Measurements from ENCODE around the gene C10orf120. TPM values are rescaled to one million over a fixed set of nuclear protein-coding genes. Genes with fewer than 3 reads are reported as not detected.

C10orf120 gene
- total RNA-seq (2014; rRNA removed; shearing (Covaris generic)), result not detected in 2 replicates

DNA sequence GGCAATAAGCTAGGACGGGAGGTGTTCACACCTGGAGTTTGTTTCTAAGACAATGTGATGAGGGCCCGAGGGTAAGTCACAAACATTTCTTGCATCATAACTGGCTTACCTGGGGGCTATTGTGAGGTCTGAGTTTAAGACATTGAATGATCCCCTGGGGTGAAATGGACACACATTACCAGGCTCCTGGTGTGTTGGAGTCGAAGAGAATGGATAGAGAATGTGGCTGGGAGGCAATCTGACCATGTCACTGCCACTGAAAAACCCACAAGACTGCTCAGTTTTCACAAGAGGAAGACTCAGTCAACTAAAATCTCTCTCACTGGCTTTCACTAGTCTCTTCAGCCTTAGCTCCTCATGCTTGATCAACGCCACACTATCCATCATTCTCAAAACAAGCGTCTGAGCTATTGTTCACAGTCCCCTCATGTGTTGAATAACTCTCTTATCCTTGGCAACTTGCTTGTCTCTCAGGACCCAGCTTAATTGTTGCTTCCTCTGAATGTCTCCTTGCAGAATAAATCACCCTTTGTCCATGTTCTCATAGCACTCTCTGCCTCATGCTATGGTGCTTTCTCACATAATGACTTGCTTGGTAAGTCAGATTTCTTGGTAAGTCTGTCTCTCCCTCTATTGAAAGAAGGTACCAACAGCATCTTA is at the start of gene C10orf120:
C10orf120 (minus strand) TSS at position 51 of the 660 bp plus-strand sequence. CDS start 56 bp downstream, outside the sequence.
- no peak for DNase-seq (ENCODE audit: low read depth)

DNA sequence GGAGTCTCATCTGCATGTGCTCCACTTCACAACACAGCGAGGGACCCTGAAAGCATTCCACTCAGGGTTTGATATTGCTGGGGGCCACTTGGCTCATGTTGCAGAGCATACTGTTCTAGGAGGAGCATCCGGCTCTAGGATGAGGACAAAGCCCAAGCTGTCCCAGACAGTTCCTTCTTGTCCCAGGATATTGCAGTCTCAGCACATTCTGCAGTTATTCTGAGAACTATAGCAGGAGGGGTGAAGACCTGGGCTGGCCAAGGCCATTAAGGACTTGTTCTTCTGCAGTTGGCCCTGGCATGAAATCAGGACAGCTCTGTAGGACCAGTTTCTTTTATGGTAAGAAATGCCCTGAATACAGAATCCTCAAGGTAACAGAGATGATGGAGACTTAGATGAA is 48.9 kb upstream of the C10orf120 start:
- DNase-seq (ENCODE audit: low read depth), result no peak

GRCh38 chr10:122746408-122746807 is 46.8 kb upstream of the C10orf120 start:
- DNase-seq (ENCODE audit: low read depth), result no peak

- no peak for DNase-seq (ENCODE audit: low read depth)
These were observed 44.6 kb upstream of the C10orf120 start for GRCh38 chr10:122744257-122744656.

GRCh38 chr10:122740640-122741039 is 41.0 kb upstream of the C10orf120 start:
- DNase-seq (ENCODE audit: low read depth), result peak; percentile 24

DNA sequence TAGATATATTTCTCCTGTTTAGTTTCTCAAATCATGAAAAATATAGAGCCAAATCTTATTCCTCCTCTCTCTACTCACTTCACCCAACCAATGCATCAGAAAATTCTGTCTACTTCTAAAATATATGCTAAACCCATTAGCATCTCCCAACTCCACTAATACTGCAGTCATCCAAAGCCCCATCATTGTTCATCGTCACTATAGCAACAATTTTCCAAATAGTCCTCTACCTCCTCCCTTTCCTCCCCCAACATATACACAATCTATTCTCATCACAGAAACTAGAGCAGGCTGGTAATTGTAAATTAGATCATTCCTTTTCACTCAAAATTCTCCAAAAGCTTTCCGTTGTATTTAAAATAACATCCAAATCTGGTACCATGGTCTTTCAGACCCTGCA is 38.4 kb upstream of the C10orf120 start:
- DNase-seq (ENCODE audit: low read depth), result no peak

- DNase-seq (ENCODE audit: low read depth), result no peak
These were observed 34.5 kb upstream of the C10orf120 start for GRCh38 chr10:122733931-122734665.

DNA sequence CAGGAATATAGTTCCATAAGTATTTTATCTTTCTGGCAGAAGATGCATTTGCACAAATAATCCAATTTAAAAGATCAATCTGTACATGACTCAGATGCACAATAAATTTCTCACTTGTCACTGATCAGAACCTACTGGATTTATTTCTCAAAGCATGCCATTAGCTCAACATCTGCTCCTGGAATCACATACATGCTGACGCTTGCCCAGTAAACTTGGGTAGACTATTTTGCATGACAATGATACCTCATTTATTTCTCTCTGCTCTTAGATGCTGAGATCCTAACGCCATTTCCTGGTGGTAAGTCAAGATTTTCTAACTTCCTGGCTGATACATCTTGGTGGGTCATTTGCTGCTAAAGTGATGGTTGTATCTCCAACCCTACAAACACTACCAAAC is 33.8 kb upstream of the C10orf120 start:
- no peak for DNase-seq (ENCODE audit: low read depth)

DNA sequence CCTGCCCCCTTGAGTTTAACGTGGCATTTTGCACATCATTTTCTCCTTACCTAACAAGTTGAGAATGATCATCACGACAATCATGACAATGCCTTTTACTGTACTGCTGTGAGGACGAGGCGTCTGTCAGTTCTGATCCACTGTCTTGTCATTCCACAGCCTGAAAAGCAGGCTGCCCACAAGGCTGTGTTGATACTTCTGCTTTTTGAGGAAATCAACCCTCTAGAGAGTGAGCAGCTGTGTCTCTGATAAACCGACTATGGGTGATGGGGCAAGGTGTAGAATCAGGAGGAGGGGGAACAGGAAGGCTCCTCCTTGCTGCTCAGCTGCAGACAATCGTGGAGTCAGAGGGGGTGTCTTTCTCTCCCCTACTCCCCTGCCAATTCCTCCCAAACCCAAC is 30.6 kb upstream of the C10orf120 start:
- no peak for DNase-seq (ENCODE audit: low read depth)

GRCh38 chr10:122729126-122729525 is 29.5 kb upstream of the C10orf120 start:
- no peak for DNase-seq (ENCODE audit: low read depth)

- DNase-seq (ENCODE audit: low read depth), result no peak
These were observed 27.8 kb upstream of the C10orf120 start for GRCh38 chr10:122727426-122727825.

DNA sequence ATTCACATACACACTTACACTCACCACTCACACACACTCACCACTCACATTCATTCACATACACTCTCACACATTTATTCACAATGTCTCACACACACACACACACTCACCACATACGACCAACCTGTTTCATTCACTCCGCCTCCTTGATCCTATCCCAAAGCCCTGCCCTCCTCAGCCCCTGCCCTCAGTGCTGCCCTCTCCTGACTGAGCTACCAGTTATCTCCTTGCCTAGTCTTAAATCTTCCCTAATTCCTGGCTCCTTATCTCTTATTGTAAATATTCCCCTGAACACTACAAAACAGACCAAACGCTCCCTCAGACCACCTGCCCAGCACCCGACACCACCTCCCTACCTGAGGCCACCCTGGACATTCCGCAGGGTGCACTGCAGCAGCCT is 26.1 kb upstream of the C10orf120 start:
- no peak for DNase-seq (ENCODE audit: low read depth)

DNA sequence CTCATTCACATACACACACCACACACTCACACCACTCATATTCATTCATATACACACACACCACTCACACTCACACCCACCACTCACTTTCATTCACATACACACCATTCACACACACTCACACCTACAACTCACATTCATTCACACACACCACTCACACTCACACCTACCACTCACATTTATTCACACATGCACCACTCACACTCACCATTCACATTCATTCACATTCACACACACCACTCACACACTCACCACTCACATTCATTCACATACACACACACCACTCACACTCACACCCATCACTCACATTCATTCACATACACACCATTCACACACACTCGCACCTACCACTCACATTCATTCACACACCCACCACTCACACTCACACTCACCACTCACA is 25.4 kb upstream of the C10orf120 start:
- DNase-seq (ENCODE audit: low read depth), result no peak

- DNase-seq (ENCODE audit: low read depth), result no peak
These were observed 21.5 kb upstream of the C10orf120 start for GRCh38 chr10:122721111-122721510.

DNA sequence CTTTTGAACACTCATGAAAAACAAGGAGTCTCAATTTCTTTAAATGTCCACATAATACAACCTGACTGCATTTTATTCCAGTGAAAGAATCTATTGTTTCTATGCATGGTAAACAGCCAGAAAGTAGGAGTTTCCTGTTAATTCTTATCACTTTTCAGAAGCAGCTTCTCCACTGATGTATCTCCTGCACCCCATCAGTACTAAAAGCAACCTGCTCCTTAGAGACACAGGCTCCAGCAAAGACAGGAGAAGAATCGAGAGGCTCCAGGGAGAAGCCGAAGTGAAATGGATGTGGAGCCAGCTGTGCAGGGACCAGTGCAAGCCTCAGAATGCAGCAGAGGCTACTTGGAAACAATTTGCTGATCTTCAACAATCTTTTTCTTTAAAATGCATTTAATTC is 16.4 kb upstream of the C10orf120 start:
- no peak for DNase-seq (ENCODE audit: low read depth)

GRCh38 chr10:122715576-122715975 is 15.9 kb upstream of the C10orf120 start:
- DNase-seq (ENCODE audit: low read depth), result no peak

GRCh38 chr10:122713091-122713885 is 13.6 kb upstream of the C10orf120 start:
- no peak for DNase-seq (ENCODE audit: low read depth)

GRCh38 chr10:122710576-122710975 is 10.9 kb upstream of the C10orf120 start:
- no peak for DNase-seq (ENCODE audit: low read depth)

DNA sequence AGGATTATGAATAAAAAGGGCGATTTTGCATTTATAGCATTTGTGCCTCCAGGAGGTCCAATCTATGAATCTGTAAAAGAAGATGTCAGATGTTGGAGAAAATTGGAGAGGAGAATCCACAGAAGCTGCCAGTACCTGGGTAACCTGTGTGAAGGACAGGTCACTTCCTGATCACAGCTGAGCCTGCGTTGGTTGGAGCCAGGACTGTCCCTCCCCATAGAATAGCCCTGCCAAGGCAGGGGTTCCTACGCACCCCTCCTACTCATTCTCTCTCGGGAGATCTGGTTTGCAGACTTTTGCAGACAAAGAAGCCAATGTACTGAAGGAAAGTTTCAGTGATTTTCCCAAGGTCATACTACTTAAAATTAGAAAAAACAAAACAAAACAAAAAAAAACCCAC is 10.3 kb upstream of the C10orf120 start:
- no peak for DNase-seq (ENCODE audit: low read depth)

DNA sequence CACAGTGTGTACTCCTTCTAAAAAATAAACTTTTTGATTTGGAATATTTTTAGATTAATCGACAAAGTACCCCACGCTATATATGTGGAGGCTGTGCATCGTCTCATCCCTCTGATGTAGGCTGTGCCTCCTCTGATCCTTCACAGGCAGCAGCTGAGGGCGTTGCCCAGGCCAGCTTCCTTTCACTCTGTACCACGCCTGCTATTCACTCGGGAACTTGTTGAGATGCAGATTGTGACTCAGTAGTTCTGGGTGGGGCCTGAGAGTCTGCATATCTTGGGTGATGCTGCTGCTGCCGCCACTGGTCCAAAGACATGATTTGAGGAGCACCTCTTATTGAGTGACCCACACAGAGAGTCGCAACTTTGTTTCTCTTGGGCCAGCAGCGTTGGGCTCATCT is 7.9 kb upstream of the C10orf120 start:
- no peak for DNase-seq (ENCODE audit: low read depth)

GRCh38 chr10:122706947-122707346 is 7.3 kb upstream of the C10orf120 start:
- no peak for DNase-seq (ENCODE audit: low read depth)

DNA sequence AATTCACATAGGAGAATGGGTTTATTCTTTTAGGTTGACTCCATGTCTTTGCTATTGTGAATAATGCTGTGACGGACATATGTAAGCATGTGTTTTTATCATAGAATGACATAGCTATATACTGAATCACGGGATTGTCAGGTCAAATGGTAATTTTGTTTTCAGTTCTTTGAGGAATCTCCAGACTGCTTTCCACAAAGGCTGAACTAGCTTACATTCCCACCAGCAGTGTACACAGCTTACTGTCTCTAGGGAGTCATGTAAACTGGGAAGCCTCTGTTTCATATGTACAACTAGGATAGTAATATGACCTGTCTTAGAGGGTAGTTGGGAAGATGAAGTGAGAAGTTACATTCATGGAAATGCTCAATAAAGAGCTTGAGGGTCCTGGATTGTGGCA is 6.8 kb upstream of the C10orf120 start:
- no peak for DNase-seq (ENCODE audit: low read depth)

All from M059J (cell line).